ENCODE data around the gene LAMA4.
"Not testable (repeated sequence)": the region's sequence is repeated elsewhere in the genome, so short reads cannot be mapped to it uniquely, and the experiment has no call there.

Gene LAMA4

GRCh38 chr6:112144145-112144926, 110.0 kb downstream of the LAMA4 start:
- no peak for DNase-seq

GRCh38 chr6:112141707-112142106, 112.7 kb downstream of the LAMA4 start:
- no peak for DNase-seq

GRCh38 chr6:112139052-112139451, 115.3 kb downstream of the LAMA4 start:
- DNase-seq, result no peak

GRCh38 chr6:112130878-112131277, 123.5 kb downstream of the LAMA4 start:
- no peak for DNase-seq

- DNase-seq, result no peak
These were observed 126.2 kb downstream of the LAMA4 start for GRCh38 chr6:112128208-112128607.

- no peak for DNase-seq
These were observed 130.4 kb downstream of the LAMA4 start for GRCh38 chr6:112123982-112124381.

- no peak for DNase-seq
These were observed 131.6 kb downstream of the LAMA4 start for GRCh38 chr6:112122756-112123155.

GRCh38 chr6:112118034-112118433, 136.3 kb downstream of the LAMA4 start:
- no peak for DNase-seq

- no peak for DNase-seq
These were observed 136.8 kb downstream of the LAMA4 start for GRCh38 chr6:112117554-112117953.

- DNase-seq, result no peak
These were observed 138.1 kb downstream of the LAMA4 start for GRCh38 chr6:112116221-112116620.

- DNase-seq, result no peak
These were observed 139.7 kb downstream of the LAMA4 start for GRCh38 chr6:112114577-112115223.

- DNase-seq, result no peak
These were observed 140.4 kb downstream of the LAMA4 start for GRCh38 chr6:112113918-112114317.

GRCh38 chr6:112113431-112113830, 140.9 kb downstream of the LAMA4 start:
- no peak for DNase-seq

GRCh38 chr6:112109262-112109661, 145.1 kb downstream of the LAMA4 start:
- no peak for DNase-seq

GRCh38 chr6:112106562-112106961, 147.8 kb downstream of the LAMA4 start:
- DNase-seq, result no peak

- not testable (repeated sequence) for DNase-seq
These were observed 148.3 kb downstream of the LAMA4 start for GRCh38 chr6:112106026-112106425.

- no peak for DNase-seq
These were observed 153.8 kb downstream of the LAMA4 start for GRCh38 chr6:112100561-112100960.

GRCh38 chr6:112096901-112097300, 157.5 kb downstream of the LAMA4 start:
- DNase-seq, result no peak

- DNase-seq, result no peak
These were observed 166.5 kb downstream of the LAMA4 start for GRCh38 chr6:112087916-112088315.

GRCh38 chr6:112087136-112087911, 167.0 kb downstream of the LAMA4 start, which contains the start of the genes FAM229B and TUBE1:
Gene FAM229B, plus strand, starts transcription at chr6:112087591. Its CDS starts 11,693 bp downstream, at chr6:112099284.
Gene TUBE1, minus strand, starts transcription at chr6:112087482. Its CDS starts 48 bp downstream, at chr6:112087434.
- DNase-seq, result peak; percentile 80 to 91 (median 90)

- peak in 1 of 6 experiments; percentile 18 for DNase-seq
These were observed 167.6 kb downstream of the LAMA4 start for GRCh38 chr6:112086744-112087135.

GRCh38 chr6:112085286-112086065, 168.9 kb downstream of the LAMA4 start:
- DNase-seq, result no peak

GRCh38 chr6:112081569-112081968, 172.8 kb downstream of the LAMA4 start:
- DNase-seq, result no peak

All from stimulated activated naive CD4-positive, alpha-beta T cell (primary cell).